HEK293 (cell line): ENCODE measurements around the gene MYL2.

Experiments used
- CTCF ChIA-PET: fragments of 350-600 bp; formaldehyde crosslinking; extraction: SDS; loops from one replicate; lab custom pipeline; 2021; ENCODE audit warnings: antibody characterized with exemption; lab: Yijun Ruan, JAX
- POLR2A ChIA-PET: fragments of 300-600 bp; formaldehyde crosslinking; extraction: SDS; loops from one replicate; lab custom pipeline; 2020; ENCODE audit warnings: antibody characterized with exemption, inconsistent platforms; lab: Yijun Ruan, JAX
- H3K27ac ChIP-seq: fragments of 200-500 bp; sonication (Bioruptor generic); 2 replicates; pipeline ENCODE4 v1.5.1; 2014; ENCODE audit warnings: low read depth, low read length, control low read depth, inconsistent platforms; ENCODE audit errors: extremely low read depth
- H3K36me3 ChIP-seq, 2 experiments: fragments of 200-500 bp in 1 of 2; sonication (Bioruptor generic) in 1 of 2; 1 replicate in 1 of 2; 2 replicates in 1 of 2; pipeline ENCODE4 v1.5.1; 2014 to 2017; ENCODE audit warnings: inconsistent platforms in 2 of 2, low read length in 2 of 2; ENCODE audit not compliant: control insufficient read depth in 2 of 2, insufficient read depth in 1 of 2
- H3K4me1 ChIP-seq: fragments of 200-500 bp; sonication (Bioruptor generic); 2 replicates; pipeline ENCODE4 v1.5.1; 2014; ENCODE audit warnings: mild to moderate bottlenecking, low read length, inconsistent platforms; ENCODE audit not compliant: control insufficient read depth, insufficient read depth
- H3K4me3 ChIP-seq: 2 replicates; pipeline ENCODE4 v1.5.1; 2011; ENCODE audit warnings: low read depth, mild to moderate bottlenecking, control low read depth, low read length, moderate library complexity
- H3K9me3 ChIP-seq: fragments of 200-500 bp; sonication (Bioruptor generic); 2 replicates; pipeline ENCODE4 v1.5.1; 2014; ENCODE audit warnings: low read depth, low read length, inconsistent platforms; ENCODE audit not compliant: control insufficient read depth, insufficient read depth
- ATF2 ChIP-seq: fragments of 450-650 bp; formaldehyde crosslinking; IDR thresholded peaks from 2 replicates; pipeline ENCODE4 v1.5.1; 2016; ENCODE audit warnings: missing biosample characterization, missing genetic modification characterization, low read depth
- KLF16 ChIP-seq: fragments of 450-650 bp; formaldehyde crosslinking; IDR thresholded peaks from 2 replicates; pipeline ENCODE4 v1.5.1; 2017; ENCODE audit warnings: missing biosample characterization, missing genetic modification characterization
- KLF8 ChIP-seq: fragments of 450-650 bp; formaldehyde crosslinking; IDR thresholded peaks from 2 replicates; pipeline ENCODE4 v1.5.1; 2016; ENCODE audit warnings: missing biosample characterization, missing genetic modification characterization
- PBX3 ChIP-seq: sonication (generic); formaldehyde crosslinking; IDR thresholded peaks from 2 replicates; pipeline ENCODE4 v1.8.1; 2022; ENCODE audit warnings: mild to moderate bottlenecking, moderate library complexity, missing genetic modification reagents
- WT1 ChIP-seq: fragments of 450-650 bp; formaldehyde crosslinking; IDR thresholded peaks from 2 replicates; pipeline ENCODE4 v1.5.1; 2016; ENCODE audit warnings: missing biosample characterization, missing genetic modification characterization
- ZFP41 ChIP-seq: fragments of 450-650 bp; formaldehyde crosslinking; IDR thresholded peaks from 2 replicates; pipeline ENCODE4 v1.5.1; 2016; ENCODE audit warnings: missing biosample characterization, missing genetic modification characterization, borderline replicate concordance
- ZNF10 ChIP-seq: fragments of 450-650 bp; formaldehyde crosslinking; IDR thresholded peaks from 2 replicates; pipeline ENCODE4 v1.5.1; 2017; ENCODE audit warnings: missing biosample characterization, missing genetic modification characterization
- ZNF146 ChIP-seq: fragments of 450-650 bp; formaldehyde crosslinking; IDR thresholded peaks from 2 replicates; pipeline ENCODE4 v1.5.1; 2016; ENCODE audit warnings: missing biosample characterization, missing genetic modification characterization
- ZNF398 ChIP-seq: fragments of 450-650 bp; formaldehyde crosslinking; IDR thresholded peaks from 2 replicates; pipeline ENCODE4 v1.5.1; 2017; ENCODE audit warnings: missing biosample characterization, missing genetic modification characterization
- ZNF404 ChIP-seq: fragments of 450-650 bp; formaldehyde crosslinking; IDR thresholded peaks from 2 replicates; pipeline ENCODE4 v1.5.1; 2017; ENCODE audit warnings: missing biosample characterization, missing genetic modification characterization
- ZNF449 ChIP-seq: fragments of 450-650 bp; formaldehyde crosslinking; IDR thresholded peaks from 2 replicates; pipeline ENCODE4 v1.5.1; 2017; ENCODE audit warnings: missing biosample characterization, mild to moderate bottlenecking, missing genetic modification characterization, moderate library complexity
- ZNF529 ChIP-seq: fragments of 450-650 bp; formaldehyde crosslinking; IDR thresholded peaks from 2 replicates; pipeline ENCODE4 v1.5.1; 2017; ENCODE audit warnings: missing genetic modification characterization, missing biosample characterization; ENCODE audit not compliant: insufficient replicate concordance
- ZNF585B ChIP-seq: fragments of 450-650 bp; formaldehyde crosslinking; IDR thresholded peaks from 2 replicates; pipeline ENCODE4 v1.5.1; 2016; ENCODE audit warnings: missing biosample characterization, missing genetic modification characterization
- ZNF670 ChIP-seq: fragments of 450-650 bp; formaldehyde crosslinking; IDR thresholded peaks from 2 replicates; pipeline ENCODE4 v1.5.1; 2016; ENCODE audit warnings: missing biosample characterization, missing genetic modification characterization, low read depth
- ZNF704 ChIP-seq: fragments of 450-650 bp; formaldehyde crosslinking; IDR thresholded peaks from 2 replicates; pipeline ENCODE4 v1.5.1; 2016; ENCODE audit warnings: missing biosample characterization, missing genetic modification characterization
- ZNF792 ChIP-seq: fragments of 450-650 bp; formaldehyde crosslinking; IDR thresholded peaks from 2 replicates; pipeline ENCODE4 v1.5.1; 2016; ENCODE audit warnings: missing biosample characterization, missing genetic modification characterization
- ZNF843 ChIP-seq: fragments of 450-650 bp; formaldehyde crosslinking; IDR thresholded peaks from 2 replicates; pipeline ENCODE4 v1.5.1; 2016; ENCODE audit warnings: missing biosample characterization, missing genetic modification characterization

MYL2 gene

GRCh38 chr12:110917467-110917866 is 2.9 kb downstream of the MYL2 start:
- ChIA-PET POLR2A (no interaction called here), CTCF (interaction anchor here (1.4 kb wide), 1 partner anchor 22 kb away, joined by 8 read pairs; no protein-coding TSS in a partner anchor)
- Histone ChIP-seq H3K4me3 (no peak overlapping the region), H3K4me1 (no peaks in the 10 kb centered on the region), H3K27ac (no peak overlapping the region), H3K9me3 (no peaks in the 10 kb centered on the region), H3K36me3 (no peaks in the 10 kb centered on the region)
- TF ChIP-seq ZNF704 (tag by site-specific recombination): no peak
- no peak for TF ChIP-seq ZFP41 (tag by site-specific recombination)
- TF ChIP-seq ZNF792: no peak
- no peak for TF ChIP-seq ZNF843 (tag by site-specific recombination)
- no peak for TF ChIP-seq ZNF398 (tag by site-specific recombination)
- no peak for TF ChIP-seq ZNF670
- no peak for TF ChIP-seq PBX3 (CRISPR knock-in tag)
- TF ChIP-seq, all 188 proteins: peak for 0

- no peaks in the 10 kb centered on the region for H3K4me1 ChIP-seq
- TF ChIP-seq ZNF10 (tag by site-specific recombination) (peak; percentile 44; the same call in 1 of the 2 replicates), ZNF449 (tag by site-specific recombination) (no peak), ZNF146 (tag by site-specific recombination) (peak; percentile 77), WT1 (tag by site-specific recombination) (no peak), ZNF529 (tag by site-specific recombination) (no peak)
- CTCF ChIA-PET: interaction anchor here (0.5 to 0.7 kb wide), 2 partner anchors 21 to 117 kb away, joined by 3 to 4 read pairs; no protein-coding TSS in a partner anchor
- H3K9me3 ChIP-seq: no peaks in the 10 kb centered on the region
- POLR2A ChIA-PET: no interaction called here
- H3K36me3 ChIP-seq: no peaks in the 10 kb centered on the region
- no peak overlapping the region for H3K27ac ChIP-seq
- no peak overlapping the region for H3K4me3 ChIP-seq
Measured at GRCh38 chr12:110916295-110916875, 4.0 kb downstream of the MYL2 start.

- TF ChIP-seq KLF8 (tag by site-specific recombination) (no peak), ATF2 (no peak), ZNF404 (tag by site-specific recombination) (no peak), ZNF585B (tag by site-specific recombination) (no peak), KLF16 (no peak)
- Histone ChIP-seq H3K9me3 (no peaks in the 10 kb centered on the region), H3K27ac (no peak overlapping the region), H3K36me3 (no peaks in the 10 kb centered on the region), H3K4me3 (no peak overlapping the region), H3K4me1 (no peaks in the 10 kb centered on the region)
- CTCF ChIA-PET: interaction anchor here (1.2 kb wide), 1 partner anchor 19 kb away, joined by 3 read pairs; no protein-coding TSS in a partner anchor
- POLR2A ChIA-PET: no interaction called here
Measured at GRCh38 chr12:110913119-110914056, 7.0 kb downstream of the MYL2 start.
